ENCODE results near the gene NOD1.

The NOD1 gene

DNA sequence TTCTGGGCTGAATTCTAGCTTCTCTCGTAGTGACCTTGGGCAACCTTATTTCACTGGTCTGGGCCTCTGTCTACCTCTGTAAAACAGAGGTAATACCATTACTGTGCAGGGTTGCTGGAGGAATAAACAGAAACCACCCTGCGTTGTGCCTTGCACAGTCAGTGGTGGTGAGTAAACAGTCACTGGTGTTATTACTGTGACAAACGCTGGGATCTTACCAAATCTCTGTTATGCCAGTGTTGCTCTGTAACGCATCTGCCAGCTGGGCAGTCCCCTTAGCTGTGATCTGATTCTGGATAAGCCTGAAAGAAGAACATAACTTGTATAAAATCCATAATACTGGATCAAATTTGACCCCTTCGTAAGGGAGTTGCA is 49.4 kb downstream of the NOD1 start:
- no peaks in the 10 kb centered on the region for H3K9me3 ChIP-seq (ENCODE audit: insufficient read depth, low read length, severe bottlenecking)
- DNase-seq (no peak), ATAC-seq (ENCODE audit: insufficient read depth, low read depth) (no peak)
- no peaks in the 10 kb centered on the region for H3K27me3 ChIP-seq (ENCODE audit: insufficient read depth, low read length, poor library complexity)
- no peak overlapping the region for H3K27ac ChIP-seq (ENCODE audit: low read length)
- H2AFZ ChIP-seq (ENCODE audit: low read depth, low read length), result no peak overlapping the region
- H3K79me2 ChIP-seq (ENCODE audit: insufficient read depth, low read length), result no peaks in the 10 kb centered on the region
- no peak overlapping the region for H3K9ac ChIP-seq (ENCODE audit: low read depth, low read length)
- H3K4me3 ChIP-seq (ENCODE audit: low read depth in 1 of 2, low read length in 2 of 2), result no peak overlapping the region
- H4K20me1 ChIP-seq (ENCODE audit: insufficient read depth, low read length), result no peaks in the 10 kb centered on the region
- H3K4me1 ChIP-seq (ENCODE audit: insufficient read depth, low read length), result no peaks in the 10 kb centered on the region
- peaks cover 81% of the 10 kb centered on the region for H3K36me3 ChIP-seq (ENCODE audit: insufficient read depth, low read length)
- no peak overlapping the region for H3K4me2 ChIP-seq (ENCODE audit: insufficient read depth, low read length)
- TF ChIP-seq, protein P1, sequence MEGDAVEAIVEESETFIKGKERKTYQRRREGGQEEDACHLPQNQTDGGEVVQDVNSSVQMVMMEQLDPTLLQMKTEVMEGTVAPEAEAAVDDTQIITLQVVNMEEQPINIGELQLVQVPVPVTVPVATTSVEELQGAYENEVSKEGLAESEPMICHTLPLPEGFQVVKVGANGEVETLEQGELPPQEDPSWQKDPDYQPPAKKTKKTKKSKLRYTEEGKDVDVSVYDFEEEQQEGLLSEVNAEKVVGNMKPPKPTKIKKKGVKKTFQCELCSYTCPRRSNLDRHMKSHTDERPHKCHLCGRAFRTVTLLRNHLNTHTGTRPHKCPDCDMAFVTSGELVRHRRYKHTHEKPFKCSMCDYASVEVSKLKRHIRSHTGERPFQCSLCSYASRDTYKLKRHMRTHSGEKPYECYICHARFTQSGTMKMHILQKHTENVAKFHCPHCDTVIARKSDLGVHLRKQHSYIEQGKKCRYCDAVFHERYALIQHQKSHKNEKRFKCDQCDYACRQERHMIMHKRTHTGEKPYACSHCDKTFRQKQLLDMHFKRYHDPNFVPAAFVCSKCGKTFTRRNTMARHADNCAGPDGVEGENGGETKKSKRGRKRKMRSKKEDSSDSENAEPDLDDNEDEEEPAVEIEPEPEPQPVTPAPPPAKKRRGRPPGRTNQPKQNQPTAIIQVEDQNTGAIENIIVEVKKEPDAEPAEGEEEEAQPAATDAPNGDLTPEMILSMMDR (IDR thresholded peaks at IDR 0.05; ENCODE audit: borderline replicate concordance, extremely low read depth, low read length, poor library complexity, severe bottlenecking), result no peak
- TF ChIP-seq EZH2 (IDR thresholded peaks at IDR 0.05; ENCODE audit: borderline replicate concordance, low read depth, low read length, severe bottlenecking), result no peak

DNA sequence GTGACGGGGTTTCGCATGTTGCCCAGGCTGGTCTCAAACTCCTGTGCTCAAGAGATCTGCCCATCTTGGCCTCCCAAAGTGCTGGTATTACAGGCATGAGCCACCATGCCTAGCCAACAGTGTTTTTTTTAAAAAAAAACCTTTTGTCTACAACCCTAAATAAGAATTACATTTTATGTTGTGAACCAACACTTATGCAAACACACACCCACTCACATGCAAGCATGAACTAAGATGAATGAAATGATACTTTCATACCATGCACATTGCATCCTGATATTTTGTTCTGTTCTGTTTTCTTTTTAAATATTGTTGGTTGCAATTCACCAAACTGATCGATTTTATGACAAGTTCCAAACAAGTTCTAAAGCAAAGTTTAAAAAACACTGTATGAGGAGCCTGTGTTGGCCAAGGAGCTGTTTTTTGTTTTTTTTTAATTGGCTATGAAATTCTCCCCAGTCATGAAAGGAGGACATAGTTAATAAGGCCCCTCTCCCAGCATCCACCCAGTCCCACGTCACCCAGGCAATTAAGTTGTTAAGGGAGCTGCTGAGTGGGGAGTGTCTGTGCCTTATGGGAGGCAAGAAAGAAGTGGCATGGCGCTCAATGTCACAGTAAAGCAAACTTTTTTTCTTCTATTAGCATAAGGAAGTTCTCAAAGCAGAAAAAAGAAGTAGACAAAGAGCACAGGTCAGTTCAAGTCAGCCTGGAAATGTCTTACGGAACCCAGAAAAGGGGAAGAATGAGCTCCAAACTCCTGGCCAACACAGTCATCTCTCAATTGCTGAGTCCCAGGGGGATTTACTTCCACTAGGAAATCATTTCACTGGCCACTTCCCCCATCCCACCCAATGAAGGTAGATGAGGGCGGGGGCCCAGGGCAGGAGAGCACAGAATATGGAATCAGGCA is 50.1 kb downstream of the NOD1 start:
- no peaks in the 10 kb centered on the region for H3K4me1 ChIP-seq (ENCODE audit: insufficient read depth, low read length)
- no peak for TF ChIP-seq EZH2 (IDR thresholded peaks at IDR 0.05; ENCODE audit: borderline replicate concordance, low read depth, low read length, severe bottlenecking)
- TF ChIP-seq, protein P1 (IDR thresholded peaks at IDR 0.05; ENCODE audit: borderline replicate concordance, extremely low read depth, low read length, poor library complexity, severe bottlenecking), result no peak
- H2AFZ ChIP-seq (ENCODE audit: low read depth, low read length), result no peak overlapping the region
- H3K4me3 ChIP-seq (ENCODE audit: low read depth in 1 of 2, low read length in 2 of 2), result no peak overlapping the region
- DNase-seq (no peak), ATAC-seq (ENCODE audit: insufficient read depth, low read depth) (no peak)
- no peak overlapping the region for H3K4me2 ChIP-seq (ENCODE audit: insufficient read depth, low read length)
- H3K9ac ChIP-seq (ENCODE audit: low read depth, low read length), result no peak overlapping the region
- no peaks in the 10 kb centered on the region for H3K9me3 ChIP-seq (ENCODE audit: insufficient read depth, low read length, severe bottlenecking)
- no peaks in the 10 kb centered on the region for H4K20me1 ChIP-seq (ENCODE audit: insufficient read depth, low read length)
- no peak overlapping the region for H3K27ac ChIP-seq (ENCODE audit: low read length)
- H3K27me3 ChIP-seq (ENCODE audit: insufficient read depth, low read length, poor library complexity), result no peaks in the 10 kb centered on the region
- peaks cover 79% of the 10 kb centered on the region for H3K36me3 ChIP-seq (ENCODE audit: insufficient read depth, low read length)
- no peaks in the 10 kb centered on the region for H3K79me2 ChIP-seq (ENCODE audit: insufficient read depth, low read length)

DNA sequence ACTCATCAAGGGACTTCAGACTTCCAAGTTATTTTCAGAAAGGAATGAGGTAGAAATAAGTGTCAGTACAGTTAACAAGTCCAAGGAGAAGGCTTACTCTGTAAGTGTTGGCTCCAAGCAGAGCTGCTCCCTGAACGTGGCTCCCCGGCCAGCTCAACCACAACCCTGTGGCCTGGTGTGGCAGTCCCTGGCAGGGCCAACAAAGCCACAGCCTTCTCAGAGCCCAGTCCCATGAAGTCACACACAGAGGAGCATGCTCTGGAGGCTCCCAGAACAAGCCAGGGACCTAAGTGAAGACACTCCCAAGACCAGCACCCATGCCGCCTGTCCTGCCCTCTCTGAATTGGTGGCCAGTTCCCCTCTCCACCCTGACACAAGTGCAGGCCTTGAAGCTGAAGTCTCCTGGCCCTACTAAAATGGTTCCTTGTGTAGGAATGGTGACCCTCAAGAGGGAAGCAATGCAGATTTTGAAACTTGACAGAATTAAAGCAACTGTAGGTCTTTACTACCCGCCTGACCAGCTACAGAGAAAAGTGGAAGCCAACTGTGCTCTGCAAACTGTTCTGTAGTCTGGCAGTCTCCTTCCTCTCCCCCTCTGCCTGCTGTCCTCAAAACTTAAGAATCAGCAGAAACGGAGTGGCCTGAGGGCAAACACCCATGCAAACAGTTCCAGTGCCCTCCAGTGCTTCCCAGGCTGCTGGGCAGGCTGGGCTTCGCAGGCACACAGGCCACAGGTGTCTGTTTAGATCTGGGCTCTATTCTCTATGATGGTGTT is 51.1 kb downstream of the NOD1 start:
- H3K79me2 ChIP-seq (ENCODE audit: insufficient read depth, low read length), result no peaks in the 10 kb centered on the region
- no peak overlapping the region; the same call in 1 of the 2 replicates for H3K27ac ChIP-seq (ENCODE audit: low read length)
- H3K4me2 ChIP-seq (ENCODE audit: insufficient read depth, low read length), result no peak overlapping the region
- DNase-seq (no peak), ATAC-seq (ENCODE audit: insufficient read depth, low read depth) (no peak)
- H4K20me1 ChIP-seq (ENCODE audit: insufficient read depth, low read length), result no peaks in the 10 kb centered on the region
- no peak overlapping the region for H3K9ac ChIP-seq (ENCODE audit: low read depth, low read length)
- H3K4me3 ChIP-seq (ENCODE audit: low read depth in 1 of 2, low read length in 2 of 2), result no peak overlapping the region
- no peaks in the 10 kb centered on the region for H3K9me3 ChIP-seq (ENCODE audit: insufficient read depth, low read length, severe bottlenecking)
- no peak overlapping the region for H2AFZ ChIP-seq (ENCODE audit: low read depth, low read length)
- peaks cover 73% of the 10 kb centered on the region for H3K36me3 ChIP-seq (ENCODE audit: insufficient read depth, low read length)
- H3K27me3 ChIP-seq (ENCODE audit: insufficient read depth, low read length, poor library complexity), result no peaks in the 10 kb centered on the region
- TF ChIP-seq EZH2 (IDR thresholded peaks at IDR 0.05; ENCODE audit: borderline replicate concordance, low read depth, low read length, severe bottlenecking), result no peak
- TF ChIP-seq, protein P1 (IDR thresholded peaks at IDR 0.05; ENCODE audit: borderline replicate concordance, extremely low read depth, low read length, poor library complexity, severe bottlenecking), result no peak
- H3K4me1 ChIP-seq (ENCODE audit: insufficient read depth, low read length), result no peaks in the 10 kb centered on the region
